Natural killer cell (primary cell): Measurements from ENCODE around the gene KRT34. TPM values are rescaled to one million over a fixed set of nuclear protein-coding genes. Genes with fewer than 3 reads are reported as not detected.

ENCODE experiments used
- ATAC-seq, 3 donors: fragments of 150-1000 bp in 2 of 3; fragments of 200-7000 bp in 1 of 3; cut with Tn5 transposase; 1 replicate in 1 of 3; 2 replicates in 2 of 3; pipeline ENCODE4 v1.10.0; 2021; ENCODE audit warnings: mild to moderate bottlenecking in 2 of 3, moderate library complexity in 2 of 3
- DNase-seq, 2 donors: peaks; one replicate each; pipeline versions ENCODE4 v3.0.0 to v3.0.0-alpha.2; 2013 to 2021; ENCODE audit warnings: mixed read lengths in 1 of 2
- H3K27ac ChIP-seq: one replicate; pipeline ENCODE4 v1.5.1; 2013; ENCODE audit warnings: mild to moderate bottlenecking, low read length
- H3K27me3 ChIP-seq: one replicate; pipeline ENCODE4 v1.6.1; 2013; ENCODE audit warnings: low read length; ENCODE audit not compliant: control insufficient read depth, insufficient read depth
- H3K36me3 ChIP-seq: one replicate; pipeline ENCODE4 v1.6.1; 2013; ENCODE audit warnings: low read length; ENCODE audit not compliant: control insufficient read depth, insufficient read depth
- H3K4me1 ChIP-seq: one replicate; pipeline ENCODE4 v1.6.1; 2013; ENCODE audit warnings: low read length; ENCODE audit not compliant: control insufficient read depth, insufficient read depth
- H3K4me3 ChIP-seq: one replicate; pipeline ENCODE4 v1.5.1; 2013; ENCODE audit warnings: low read length
- H3K9me3 ChIP-seq: one replicate; pipeline ENCODE4 v1.6.1; 2013; ENCODE audit warnings: low read length; ENCODE audit not compliant: control insufficient read depth, insufficient read depth
- H3K27ac Mint-ChIP-seq, 2 donors: one replicate each; pipeline ENCODE4 v1.8.0; 2022; ENCODE audit warnings: mild to moderate bottlenecking in 2 of 2, mixed read lengths in 2 of 2, moderate library complexity in 1 of 2
- H3K27me3 Mint-ChIP-seq, 2 donors: one replicate each; pipeline ENCODE4 v1.8.0; 2022; ENCODE audit warnings: low read depth in 2 of 2, mixed read lengths in 2 of 2
- H3K36me3 Mint-ChIP-seq: one replicate; pipeline ENCODE4 v1.8.0; 2022; ENCODE audit warnings: mixed read lengths
- H3K4me1 Mint-ChIP-seq, 2 donors: one replicate each; pipeline ENCODE4 v1.8.0; 2022; ENCODE audit warnings: mixed read lengths in 2 of 2
- H3K4me3 Mint-ChIP-seq: one replicate; pipeline ENCODE4 v1.8.0; 2022; ENCODE audit warnings: mild to moderate bottlenecking, moderate library complexity, mixed read lengths
- H3K9me3 Mint-ChIP-seq, 2 donors: one replicate each; pipeline ENCODE4 v1.8.0; 2022; ENCODE audit warnings: mixed read lengths in 2 of 2
- WGBS: methylation state at CpG from one replicate; pipeline ENCODE4 v1.1.7; 2013; ENCODE audit warnings: missing lambda C conversion rate; ENCODE audit not compliant: insufficient coverage; 5-methylcytosine and 5-hydroxymethylcytosine counted together
- intact Hi-C: fragments of 100-400 bp; cut with micrococcal nuclease; formaldehyde crosslinking; loops from one replicate; pipeline ENCODE4 v1.14.2; 2022
- total RNA-seq, 4 donors: library from RNA; stranded (reverse); fragments of 120-200 nt in 1 of 4; gene quantifications; one replicate each; pipeline versions ENCODE4 v1.2.3 to v1.2.4, GENCODE V29; 2013 to 2022
- TF ChIP-seq, protein P1 (sequence below): fragments of 200-600 bp; IDR thresholded peaks from one replicate; pipeline ENCODE4 v1.8.0; 2022; ENCODE audit warnings: antibody characterized with exemption

The KRT34 gene
- total RNA-seq, 3 donors from 2014 or later (not counting 1 experiment from before 2014, with no cell fraction given) = not detected

DNA sequence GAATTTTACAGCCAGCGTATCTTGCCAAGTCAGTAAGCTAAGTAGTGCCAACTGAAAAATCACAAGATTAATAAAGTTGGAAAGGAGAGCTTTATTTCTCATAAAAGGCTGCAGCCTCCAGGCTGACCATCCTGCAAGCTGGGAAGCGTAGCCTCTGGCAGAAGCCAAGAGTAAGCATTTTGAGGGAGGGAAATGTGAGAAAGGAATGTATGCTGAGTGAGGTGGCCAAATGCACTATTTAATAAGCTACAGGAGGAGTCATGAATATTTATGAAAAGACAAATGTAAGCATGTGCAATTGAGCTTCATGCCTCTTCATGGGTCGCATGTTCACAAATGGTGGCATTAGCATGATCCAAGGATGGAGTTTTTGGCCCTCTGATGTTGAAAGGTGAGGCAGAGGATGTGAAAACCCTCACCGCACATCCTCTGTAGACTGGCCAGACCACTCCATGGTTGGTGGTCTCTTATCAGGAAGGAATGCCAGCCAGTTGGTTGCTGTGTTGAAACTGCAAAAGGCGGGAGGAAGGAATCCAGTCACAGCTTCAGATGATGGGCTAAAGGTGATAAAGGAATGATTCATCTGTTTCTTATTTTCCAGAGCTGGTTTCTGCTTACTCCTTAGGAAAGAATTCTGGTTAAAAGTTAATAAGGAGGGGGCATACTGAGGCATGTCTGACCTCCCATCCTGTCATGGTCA lies 21.7 kb downstream of the KRT34 start:
- H3K9me3 Mint-ChIP-seq = no peaks in the 10 kb centered on the region
- H3K4me3 Mint-ChIP-seq = no peak overlapping the region
- Histone ChIP-seq H3K27me3 (no peaks in the 10 kb centered on the region), H3K36me3 (no peaks in the 10 kb centered on the region), H3K4me1 (no peaks in the 10 kb centered on the region), H3K27ac (no peak overlapping the region), H3K9me3 (no peaks in the 10 kb centered on the region), H3K4me3 (no peak overlapping the region)
- H3K36me3 Mint-ChIP-seq = no peaks in the 10 kb centered on the region
- peaks cover 0 to 31% of the 10 kb centered on the region in 2 donors for H3K27me3 Mint-ChIP-seq
- TF ChIP-seq, protein P1, sequence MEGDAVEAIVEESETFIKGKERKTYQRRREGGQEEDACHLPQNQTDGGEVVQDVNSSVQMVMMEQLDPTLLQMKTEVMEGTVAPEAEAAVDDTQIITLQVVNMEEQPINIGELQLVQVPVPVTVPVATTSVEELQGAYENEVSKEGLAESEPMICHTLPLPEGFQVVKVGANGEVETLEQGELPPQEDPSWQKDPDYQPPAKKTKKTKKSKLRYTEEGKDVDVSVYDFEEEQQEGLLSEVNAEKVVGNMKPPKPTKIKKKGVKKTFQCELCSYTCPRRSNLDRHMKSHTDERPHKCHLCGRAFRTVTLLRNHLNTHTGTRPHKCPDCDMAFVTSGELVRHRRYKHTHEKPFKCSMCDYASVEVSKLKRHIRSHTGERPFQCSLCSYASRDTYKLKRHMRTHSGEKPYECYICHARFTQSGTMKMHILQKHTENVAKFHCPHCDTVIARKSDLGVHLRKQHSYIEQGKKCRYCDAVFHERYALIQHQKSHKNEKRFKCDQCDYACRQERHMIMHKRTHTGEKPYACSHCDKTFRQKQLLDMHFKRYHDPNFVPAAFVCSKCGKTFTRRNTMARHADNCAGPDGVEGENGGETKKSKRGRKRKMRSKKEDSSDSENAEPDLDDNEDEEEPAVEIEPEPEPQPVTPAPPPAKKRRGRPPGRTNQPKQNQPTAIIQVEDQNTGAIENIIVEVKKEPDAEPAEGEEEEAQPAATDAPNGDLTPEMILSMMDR = no peak
- ATAC-seq = no peak
- 86% methylated on average over 5 of the region's 5 CpGs for WGBS
- H3K27ac Mint-ChIP-seq = no peak overlapping the region
- H3K4me1 Mint-ChIP-seq = no peaks in the 10 kb centered on the region
- no peak for DNase-seq
- intact Hi-C loops = no loop called here

DNA sequence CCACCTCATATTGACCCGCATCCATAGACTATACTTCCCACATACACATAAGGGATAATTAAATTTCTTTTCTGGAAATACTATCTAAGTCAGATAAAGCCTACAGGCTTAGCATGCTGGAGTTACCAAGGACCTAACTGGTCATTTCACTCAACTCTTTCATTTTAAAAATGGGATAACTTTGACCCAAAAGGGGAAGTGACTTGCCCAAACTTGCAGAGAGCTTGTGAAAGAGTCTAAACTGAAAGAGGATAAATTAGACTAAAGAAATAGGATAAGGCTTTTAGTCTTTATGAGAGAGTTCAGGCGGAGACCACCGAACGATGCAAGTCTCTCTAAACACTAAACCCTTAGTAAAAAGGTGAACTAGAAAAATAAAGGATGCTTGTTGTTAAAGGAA lies 27.6 kb downstream of the KRT34 start:
- H3K27me3 Mint-ChIP-seq = peaks cover 7 to 43% of the 10 kb centered on the region in 2 donors

DNA sequence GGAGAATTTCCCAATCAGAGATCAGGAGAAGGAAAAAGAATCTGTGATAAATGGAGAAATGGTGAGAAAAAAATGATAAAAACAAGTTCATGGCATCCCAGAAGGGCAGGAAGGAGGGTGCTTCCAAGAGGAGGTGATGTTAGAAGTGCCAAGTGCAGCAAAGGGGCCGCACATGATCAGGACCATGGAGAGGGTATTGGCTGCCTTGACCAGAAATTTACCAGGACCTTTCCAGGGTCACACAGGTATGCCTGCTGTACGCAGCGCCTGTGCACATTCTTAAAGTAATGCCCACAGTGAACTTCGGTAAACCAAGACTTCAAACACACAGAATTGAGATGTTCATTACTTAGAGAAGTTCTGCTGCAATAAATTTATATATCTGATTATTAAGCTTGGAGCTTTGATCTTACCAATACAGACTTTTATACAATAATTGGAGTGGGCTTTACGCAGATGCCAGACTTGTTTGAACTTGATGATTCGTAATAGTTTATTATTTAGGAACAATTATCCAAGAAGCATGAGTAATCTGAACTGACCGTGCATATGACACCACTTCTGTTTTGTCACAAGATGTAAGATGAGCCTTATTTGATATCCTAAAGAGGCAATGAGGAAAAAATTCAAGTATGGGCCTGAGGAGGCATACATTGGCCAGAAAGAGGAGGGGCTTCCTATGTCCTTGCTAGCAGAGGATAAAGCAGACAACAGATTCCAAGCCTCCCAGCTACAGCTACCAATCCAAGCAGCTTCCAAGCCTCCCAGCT lies 29.3 kb downstream of the KRT34 start:
- no peak overlapping the region for H3K4me3 Mint-ChIP-seq

More for the DNA sequence above, 27.6 kb downstream of the KRT34 start:
- Histone ChIP-seq H3K4me3 (no peak overlapping the region), H3K36me3 (no peaks in the 10 kb centered on the region), H3K9me3 (no peaks in the 10 kb centered on the region), H3K27ac (no peak overlapping the region), H3K27me3 (no peaks in the 10 kb centered on the region), H3K4me1 (peaks cover 6% of the 10 kb centered on the region)
- TF ChIP-seq, protein P1 = no peak
- Mint-ChIP-seq H3K4me3 (no peak overlapping the region), H3K27ac (no peak overlapping the region), H3K4me1 (no peaks in the 10 kb centered on the region), H3K9me3 (no peaks in the 10 kb centered on the region), H3K36me3 (no peaks in the 10 kb centered on the region)
- intact Hi-C loops = no loop called here
- WGBS = 80% methylated on average over 1 of the region's 4 CpGs
- no peak for ATAC-seq
- no peak for DNase-seq

More for the DNA sequence above, 29.3 kb downstream of the KRT34 start:
- H3K27me3 Mint-ChIP-seq = peaks cover 7 to 41% of the 10 kb centered on the region in 2 donors
- 90% methylated on average over 5 of the region's 7 CpGs for WGBS
- Histone ChIP-seq H3K4me3 (no peak overlapping the region), H3K27ac (no peak overlapping the region), H3K4me1 (peaks cover 6% of the 10 kb centered on the region), H3K27me3 (no peaks in the 10 kb centered on the region), H3K9me3 (no peaks in the 10 kb centered on the region), H3K36me3 (no peaks in the 10 kb centered on the region)
- ATAC-seq = no peak
- H3K27ac Mint-ChIP-seq = no peak overlapping the region
- TF ChIP-seq, protein P1 = no peak
- H3K4me1 Mint-ChIP-seq = no peaks in the 10 kb centered on the region
- DNase-seq = no peak
- no peaks in the 10 kb centered on the region for H3K36me3 Mint-ChIP-seq
- no peaks in the 10 kb centered on the region for H3K9me3 Mint-ChIP-seq
- intact Hi-C loops = no loop called here
